Immature natural killer cell (primary cell): ENCODE results near the gene LIPC. TPM values are rescaled to one million over a fixed set of nuclear protein-coding genes. Genes with fewer than 3 reads are reported as not detected.
A peak's percentile ranks its signal among the peaks of the same experiment; 100 is the strongest.

Experiments used
- DNase-seq, 3 donors: peaks; one replicate each; pipeline ENCODE4 v3.0.0; 2022; ENCODE audit warnings: mixed read lengths in 1 of 3
- H3K27ac Mint-ChIP-seq, 6 donors: one replicate each; pipeline ENCODE4 v1.8.0; 2020; ENCODE audit warnings: mixed read lengths in 6 of 6, mild to moderate bottlenecking in 5 of 6, inconsistent platforms in 4 of 6, moderate library complexity in 3 of 6
- H3K27me3 Mint-ChIP-seq, 3 donors: one replicate each; pipeline ENCODE4 v1.8.0; 2020 to 2021; ENCODE audit warnings: low read depth in 3 of 3, mild to moderate bottlenecking in 3 of 3, mixed read lengths in 3 of 3, moderate library complexity in 3 of 3, inconsistent platforms in 1 of 3
- H3K36me3 Mint-ChIP-seq, 3 donors: one replicate each; pipeline ENCODE4 v1.8.0; 2020; ENCODE audit warnings: mixed read lengths in 3 of 3, inconsistent platforms in 2 of 3, mild to moderate bottlenecking in 2 of 3
- H3K4me1 Mint-ChIP-seq, 2 donors: one replicate each; pipeline ENCODE4 v1.8.0; 2020; ENCODE audit warnings: inconsistent platforms in 2 of 2, mild to moderate bottlenecking in 2 of 2, mixed read lengths in 2 of 2, moderate library complexity in 1 of 2
- H3K4me3 Mint-ChIP-seq, 5 donors: one replicate each; pipeline ENCODE4 v1.8.0; 2020; ENCODE audit warnings: mild to moderate bottlenecking in 5 of 5, mixed read lengths in 5 of 5, inconsistent platforms in 3 of 5, moderate library complexity in 3 of 5
- H3K9me3 Mint-ChIP-seq, 6 donors: one replicate each; pipeline ENCODE4 v1.8.0; 2020; ENCODE audit warnings: mild to moderate bottlenecking in 6 of 6, mixed read lengths in 6 of 6, inconsistent platforms in 4 of 6, moderate library complexity in 3 of 6
- polyA plus RNA-seq, 3 donors: library from polyadenylated mRNA; unstranded; fragments of 300-500 nt; fragmentation: Illumina TruSeq; gene quantifications; one replicate each; pipeline ENCODE4 v1.2.3, GENCODE V29; 2021

LIPC gene
- polyA plus RNA-seq, 3 donors from 2014 or later: 2.4 to 6.8 (median 2.8) TPM

- Mint-ChIP-seq H3K27ac (peak overlapping the region in 5 of 6 donors; percentile 34 to 84 (median 81)), H3K4me3 (no peak overlapping the region)
These were observed 13.0 kb downstream of the LIPC start for GRCh38 chr15:58444658-58445332.

GRCh38 chr15:58445865-58446264, 14.1 kb downstream of the LIPC start:
- no peak overlapping the region for H3K4me3 Mint-ChIP-seq
- H3K27ac Mint-ChIP-seq: peak overlapping the region in 2 of 6 donors; percentile 16 to 77
- no peaks in the 10 kb centered on the region for H3K27me3 Mint-ChIP-seq
- peaks cover 0 to 12% (median 0%) of the 10 kb centered on the region in 3 donors for H3K36me3 Mint-ChIP-seq
- no peaks in the 10 kb centered on the region for H3K9me3 Mint-ChIP-seq
- DNase-seq: no peak
- peaks cover 18 to 50% of the 10 kb centered on the region in 2 donors for H3K4me1 Mint-ChIP-seq

More at GRCh38 chr15:58444658-58445332, 13.0 kb downstream of the LIPC start:
- Mint-ChIP-seq H3K9me3 (no peaks in the 10 kb centered on the region), H3K4me1 (peaks cover 24 to 59% of the 10 kb centered on the region in 2 donors), H3K27me3 (no peaks in the 10 kb centered on the region), H3K36me3 (peaks cover 0 to 12% (median 0%) of the 10 kb centered on the region in 3 donors)
- no peak for DNase-seq

- H3K4me1 Mint-ChIP-seq: peaks cover 18 to 45% of the 10 kb centered on the region in 2 donors
- H3K9me3 Mint-ChIP-seq: no peaks in the 10 kb centered on the region
- no peak overlapping the region for H3K4me3 Mint-ChIP-seq
- DNase-seq: no peak
- no peaks in the 10 kb centered on the region for H3K27me3 Mint-ChIP-seq
- H3K27ac Mint-ChIP-seq: peak overlapping the region in 1 of 6 donors; percentile 16
- H3K36me3 Mint-ChIP-seq: peaks cover 0 to 12% (median 0%) of the 10 kb centered on the region in 3 donors
These were observed 14.7 kb downstream of the LIPC start for GRCh38 chr15:58446521-58446920.

GRCh38 chr15:58447271-58448010, 15.7 kb downstream of the LIPC start:
- Mint-ChIP-seq H3K4me1 (peaks cover 13 to 42% of the 10 kb centered on the region in 2 donors), H3K27ac (peak overlapping the region in 1 of 6 donors; percentile 67), H3K27me3 (no peaks in the 10 kb centered on the region), H3K36me3 (peaks cover 0 to 12% (median 0%) of the 10 kb centered on the region in 3 donors), H3K4me3 (peak overlapping the region in 1 of 5 donors; percentile 49), H3K9me3 (no peaks in the 10 kb centered on the region)
- no peak for DNase-seq

- Mint-ChIP-seq H3K4me3 (no peak overlapping the region), H3K27me3 (peaks cover 0 to 2% (median 0%) of the 10 kb centered on the region in 3 donors), H3K9me3 (no peaks in the 10 kb centered on the region), H3K36me3 (peaks cover 0 to 12% (median 4%) of the 10 kb centered on the region in 3 donors), H3K4me1 (peaks cover 18 to 47% of the 10 kb centered on the region in 2 donors), H3K27ac (peak overlapping the region in 1 of 6 donors; percentile 31)
- no peak for DNase-seq
These were observed 16.5 kb downstream of the LIPC start for GRCh38 chr15:58448331-58448730.

- peaks cover 15 to 47% of the 10 kb centered on the region in 2 donors for H3K4me1 Mint-ChIP-seq
- H3K4me3 Mint-ChIP-seq: no peak overlapping the region
- no peaks in the 10 kb centered on the region for H3K9me3 Mint-ChIP-seq
- H3K27me3 Mint-ChIP-seq: peaks cover 0 to 2% (median 0%) of the 10 kb centered on the region in 3 donors
- H3K27ac Mint-ChIP-seq: peak overlapping the region in 1 of 6 donors; percentile 36
- peaks cover 0 to 12% (median 7%) of the 10 kb centered on the region in 3 donors for H3K36me3 Mint-ChIP-seq
- DNase-seq: no peak
These were observed 17.1 kb downstream of the LIPC start for GRCh38 chr15:58448906-58449305.

GRCh38 chr15:58451826-58452225, 20.0 kb downstream of the LIPC start:
- Mint-ChIP-seq H3K36me3 (peaks cover 0 to 13% (median 7%) of the 10 kb centered on the region in 3 donors), H3K27ac (peak overlapping the region in 1 of 6 donors; percentile 49), H3K27me3 (peaks cover 0 to 2% (median 0%) of the 10 kb centered on the region in 3 donors), H3K4me3 (no peak overlapping the region), H3K9me3 (no peaks in the 10 kb centered on the region), H3K4me1 (peaks cover 9 to 40% of the 10 kb centered on the region in 2 donors)
- DNase-seq: no peak

GRCh38 chr15:58452775-58453174, 21.0 kb downstream of the LIPC start:
- Mint-ChIP-seq H3K4me1 (peaks cover 13 to 38% of the 10 kb centered on the region in 2 donors), H3K27ac (peak overlapping the region in 2 of 6 donors; percentile 27 to 50), H3K36me3 (peaks cover 0 to 13% (median 7%) of the 10 kb centered on the region in 3 donors), H3K9me3 (no peaks in the 10 kb centered on the region), H3K4me3 (peak overlapping the region in 1 of 5 donors; percentile 37), H3K27me3 (peaks cover 0 to 2% (median 2%) of the 10 kb centered on the region in 3 donors)
- no peak for DNase-seq

- peaks cover 0 to 2% (median 2%) of the 10 kb centered on the region in 3 donors for H3K27me3 Mint-ChIP-seq
- peaks cover 0 to 8% (median 7%) of the 10 kb centered on the region in 3 donors for H3K36me3 Mint-ChIP-seq
- H3K4me1 Mint-ChIP-seq: peaks cover 27 to 52% of the 10 kb centered on the region in 2 donors
- H3K27ac Mint-ChIP-seq: no peak overlapping the region
- H3K4me3 Mint-ChIP-seq: no peak overlapping the region
- no peak for DNase-seq
- no peaks in the 10 kb centered on the region for H3K9me3 Mint-ChIP-seq
These were observed 22.4 kb downstream of the LIPC start for GRCh38 chr15:58453931-58454793.

- H3K4me3 Mint-ChIP-seq: no peak overlapping the region
- no peak for DNase-seq
- H3K4me1 Mint-ChIP-seq: peaks cover 35 to 60% of the 10 kb centered on the region in 2 donors
- H3K27me3 Mint-ChIP-seq: peaks cover 0 to 2% (median 2%) of the 10 kb centered on the region in 3 donors
- H3K36me3 Mint-ChIP-seq: peaks cover 0 to 8% (median 7%) of the 10 kb centered on the region in 3 donors
- no peak overlapping the region for H3K27ac Mint-ChIP-seq
- no peaks in the 10 kb centered on the region for H3K9me3 Mint-ChIP-seq
These were observed 23.2 kb downstream of the LIPC start for GRCh38 chr15:58454950-58455401.

- Mint-ChIP-seq H3K36me3 (peaks cover 0 to 8% (median 7%) of the 10 kb centered on the region in 3 donors), H3K4me1 (peaks cover 57 to 80% of the 10 kb centered on the region in 2 donors), H3K27me3 (peaks cover 0 to 2% (median 2%) of the 10 kb centered on the region in 3 donors), H3K27ac (peak overlapping the region in 4 of 6 donors; percentile 36 to 76 (median 48)), H3K4me3 (peak overlapping the region in 3 of 5 donors; percentile 13 to 48 (median 31)), H3K9me3 (no peaks in the 10 kb centered on the region)
- no peak for DNase-seq
These were observed 25.7 kb downstream of the LIPC start for GRCh38 chr15:58457466-58457965.

GRCh38 chr15:58458076-58458475, 26.3 kb downstream of the LIPC start:
- H3K27ac Mint-ChIP-seq: peak overlapping the region in 4 of 6 donors; percentile 5 to 70 (median 48)
- H3K4me1 Mint-ChIP-seq: peaks cover 56 to 76% of the 10 kb centered on the region in 2 donors
- H3K36me3 Mint-ChIP-seq: peaks cover 0 to 8% (median 5%) of the 10 kb centered on the region in 3 donors
- H3K27me3 Mint-ChIP-seq: peaks cover 0 to 2% (median 0%) of the 10 kb centered on the region in 3 donors
- peak overlapping the region in 3 of 5 donors; percentile 3 to 55 (median 6) for H3K4me3 Mint-ChIP-seq
- DNase-seq: no peak
- no peaks in the 10 kb centered on the region for H3K9me3 Mint-ChIP-seq

- no peak for DNase-seq
- Mint-ChIP-seq H3K4me3 (peak overlapping the region in 2 of 5 donors; percentile 19 to 27), H3K27me3 (peaks cover 0 to 2% (median 0%) of the 10 kb centered on the region in 3 donors), H3K4me1 (peaks cover 60 to 75% of the 10 kb centered on the region in 2 donors), H3K27ac (peak overlapping the region in 3 of 6 donors; percentile 12 to 70 (median 39)), H3K36me3 (peaks cover 0 to 13% (median 0%) of the 10 kb centered on the region in 3 donors), H3K9me3 (no peaks in the 10 kb centered on the region)
These were observed 27.3 kb downstream of the LIPC start for GRCh38 chr15:58459045-58459444.
